ENCODE data around the gene NUP98.
"Not testable (repeated sequence)": the region's sequence is repeated elsewhere in the genome, so short reads cannot be mapped to it uniquely, and the experiment has no call there.

Gene NUP98

GRCh38 chr11:3655547-3655946 is 141.8 kb downstream of the NUP98 start:
- Histone ChIP-seq H3K9me3 (ENCODE audit: insufficient read depth, low read length, severe bottlenecking) (no peaks in the 10 kb centered on the region), H3K9ac (ENCODE audit: low read depth, low read length) (no peak overlapping the region), H3K27me3 (ENCODE audit: insufficient read depth, low read length, poor library complexity) (peaks cover 5% of the 10 kb centered on the region), H2AFZ (ENCODE audit: low read depth, low read length) (no peak overlapping the region), H3K36me3 (ENCODE audit: insufficient read depth, low read length) (no peaks in the 10 kb centered on the region), H3K4me2 (ENCODE audit: insufficient read depth, low read length) (no peak overlapping the region), H3K27ac (ENCODE audit: low read length) (no peak overlapping the region), H4K20me1 (ENCODE audit: insufficient read depth, low read length) (no peaks in the 10 kb centered on the region), H3K4me3 (ENCODE audit: low read depth in 1 of 2, low read length in 2 of 2) (no peak overlapping the region), H3K4me1 (ENCODE audit: insufficient read depth, low read length) (no peaks in the 10 kb centered on the region), H3K79me2 (ENCODE audit: insufficient read depth, low read length) (no peaks in the 10 kb centered on the region)
- TF ChIP-seq EZH2 (IDR thresholded peaks at IDR 0.05; ENCODE audit: borderline replicate concordance, low read depth, low read length, severe bottlenecking): no peak
- TF ChIP-seq CTCF (IDR thresholded peaks at IDR 0.05; ENCODE audit: borderline replicate concordance, extremely low read depth, low read length, poor library complexity, severe bottlenecking): no peak
- DNase-seq (no peak), ATAC-seq (ENCODE audit: insufficient read depth, low read depth) (no peak)

GRCh38 chr11:3652514-3652913 is 144.8 kb downstream of the NUP98 start:
- H3K27ac ChIP-seq (ENCODE audit: low read length); H3K4me2 ChIP-seq (ENCODE audit: insufficient read depth, low read length); H3K27me3 ChIP-seq (ENCODE audit: insufficient read depth, low read length, poor library complexity); H4K20me1 ChIP-seq (ENCODE audit: insufficient read depth, low read length); H3K36me3 ChIP-seq (ENCODE audit: insufficient read depth, low read length); H3K9me3 ChIP-seq (ENCODE audit: insufficient read depth, low read length, severe bottlenecking); H3K4me3 ChIP-seq (ENCODE audit: low read depth in 1 of 2, low read length in 2 of 2); H3K4me1 ChIP-seq (ENCODE audit: insufficient read depth, low read length); ATAC-seq (ENCODE audit: insufficient read depth, low read depth); H3K79me2 ChIP-seq (ENCODE audit: insufficient read depth, low read length); H2AFZ ChIP-seq (ENCODE audit: low read depth, low read length); H3K9ac ChIP-seq (ENCODE audit: low read depth, low read length); DNase-seq: not testable (repeated sequence)

GRCh38 chr11:3649374-3649773 is 148.0 kb downstream of the NUP98 start:
- H3K79me2 ChIP-seq (ENCODE audit: insufficient read depth, low read length); H3K36me3 ChIP-seq (ENCODE audit: insufficient read depth, low read length); H2AFZ ChIP-seq (ENCODE audit: low read depth, low read length); ATAC-seq (ENCODE audit: insufficient read depth, low read depth); H3K9ac ChIP-seq (ENCODE audit: low read depth, low read length); H3K9me3 ChIP-seq (ENCODE audit: insufficient read depth, low read length, severe bottlenecking); H3K4me3 ChIP-seq (ENCODE audit: low read depth in 1 of 2, low read length in 2 of 2); DNase-seq; H3K27me3 ChIP-seq (ENCODE audit: insufficient read depth, low read length, poor library complexity); H3K27ac ChIP-seq (ENCODE audit: low read length); H3K4me2 ChIP-seq (ENCODE audit: insufficient read depth, low read length); H3K4me1 ChIP-seq (ENCODE audit: insufficient read depth, low read length); H4K20me1 ChIP-seq (ENCODE audit: insufficient read depth, low read length): not testable (repeated sequence)

- not testable (repeated sequence) for H3K4me2 ChIP-seq (ENCODE audit: insufficient read depth, low read length); H4K20me1 ChIP-seq (ENCODE audit: insufficient read depth, low read length); DNase-seq
These were observed 148.5 kb downstream of the NUP98 start for GRCh38 chr11:3648843-3649242.

GRCh38 chr11:3645552-3645951 is 151.8 kb downstream of the NUP98 start:
- Histone ChIP-seq H3K9me3 (ENCODE audit: insufficient read depth, low read length, severe bottlenecking) (no peaks in the 10 kb centered on the region), H3K9ac (ENCODE audit: low read depth, low read length) (no peak overlapping the region), H4K20me1 (ENCODE audit: insufficient read depth, low read length) (no peaks in the 10 kb centered on the region), H3K36me3 (ENCODE audit: insufficient read depth, low read length) (no peaks in the 10 kb centered on the region), H3K27me3 (ENCODE audit: insufficient read depth, low read length, poor library complexity) (no peaks in the 10 kb centered on the region), H3K4me1 (ENCODE audit: insufficient read depth, low read length) (no peaks in the 10 kb centered on the region), H3K79me2 (ENCODE audit: insufficient read depth, low read length) (no peaks in the 10 kb centered on the region), H3K27ac (ENCODE audit: low read length) (no peak overlapping the region), H3K4me2 (ENCODE audit: insufficient read depth, low read length) (no peak overlapping the region), H3K4me3 (ENCODE audit: low read depth in 1 of 2, low read length in 2 of 2) (no peak overlapping the region), H2AFZ (ENCODE audit: low read depth, low read length) (no peak overlapping the region)
- no peak for TF ChIP-seq EZH2 (IDR thresholded peaks at IDR 0.05; ENCODE audit: borderline replicate concordance, low read depth, low read length, severe bottlenecking)
- no peak for TF ChIP-seq CTCF (IDR thresholded peaks at IDR 0.05; ENCODE audit: borderline replicate concordance, extremely low read depth, low read length, poor library complexity, severe bottlenecking)
- DNase-seq (no peak), ATAC-seq (ENCODE audit: insufficient read depth, low read depth) (no peak)

More at GRCh38 chr11:3648843-3649242, 148.5 kb downstream of the NUP98 start:
- not testable (repeated sequence) for H3K4me1 ChIP-seq (ENCODE audit: insufficient read depth, low read length); H3K9ac ChIP-seq (ENCODE audit: low read depth, low read length); H3K27me3 ChIP-seq (ENCODE audit: insufficient read depth, low read length, poor library complexity); H3K36me3 ChIP-seq (ENCODE audit: insufficient read depth, low read length); ATAC-seq (ENCODE audit: insufficient read depth, low read depth); H3K9me3 ChIP-seq (ENCODE audit: insufficient read depth, low read length, severe bottlenecking); H3K79me2 ChIP-seq (ENCODE audit: insufficient read depth, low read length); H3K4me3 ChIP-seq (ENCODE audit: low read depth in 1 of 2, low read length in 2 of 2); H3K27ac ChIP-seq (ENCODE audit: low read length); H2AFZ ChIP-seq (ENCODE audit: low read depth, low read length)

All from DND-41 (cell line).